ENCODE measurements around the gene FTO. TPM values are rescaled to one million over a fixed set of nuclear protein-coding genes. Genes with fewer than 3 reads are reported as not detected.

Gene FTO
- total and polyA plus RNA-seq, 2 of the 13 experiments (the other 11 are each of a cell fraction or from before 2014, with no cell fraction given) = 41.6 to 55.8 TPM

- TF ChIP-seq NFAT5 (CRISPR knock-in tag; IDR thresholded peaks at IDR 0.05) (no peak), MAFG (CRISPR knock-in tag; IDR thresholded peaks at IDR 0.05) (no peak)
Measured at GRCh38 chr16:53712065-53712464, 8.1 kb downstream of the FTO start (continued).

- in situ Hi-C loops (cut with HindIII; ENCODE audit: extremely low pct_ligation_motif_present, low pct_unique_long_range_greater_than_20kb) = no loop called here
- POLR2A ChIA-PET = interaction anchor here (2.3 kb wide), 1 partner anchor 10 kb away, joined by 6 read pairs; the partner anchor contains the start of genes FTO and RPGRIP1L
- no peak for TF ChIP-seq AGO2 (optimal IDR thresholded peaks at IDR 0.05; ENCODE audit: low read depth, low read length)
- no peak for TF ChIP-seq ZNF737 (CRISPR knock-in tag; IDR thresholded peaks at IDR 0.05; ENCODE audit: borderline replicate concordance)
- no peak for TF ChIP-seq IRF1 (CRISPR knock-in tag; IDR thresholded peaks at IDR 0.05; ENCODE audit: low read depth)
- TF ChIP-seq ATF4 (CRISPR knock-in tag; IDR thresholded peaks at IDR 0.05) = no peak
- no peak for TF ChIP-seq ZNF75D (CRISPR knock-in tag; IDR thresholded peaks at IDR 0.05; ENCODE audit: borderline replicate concordance)
- TF ChIP-seq ZSCAN12 (CRISPR knock-in tag; IDR thresholded peaks at IDR 0.05) = no peak
- TF ChIP-seq BCLAF1 (IDR thresholded peaks at IDR 0.05) = no peak
- no peak for TF ChIP-seq MATR3 (CRISPR knock-in tag; IDR thresholded peaks at IDR 0.05)
- no peak for TF ChIP-seq ZNF17 (CRISPR knock-in tag; IDR thresholded peaks at IDR 0.05)
Measured at GRCh38 chr16:53713403-53714204, 9.6 kb downstream of the FTO start.

More at GRCh38 chr16:53713403-53714204, 9.6 kb downstream of the FTO start:
- no peaks in the 10 kb centered on the region for H3K36me3 ChIP-seq (replicated peaks in 1 of 2; ENCODE audit: control insufficient read depth in 1 of 2, insufficient read depth in 2 of 2, low read length in 2 of 2)
- no peaks in the 10 kb centered on the region for H3K27me3 ChIP-seq (ENCODE audit: control insufficient read depth in 1 of 2, insufficient read depth in 2 of 2, low read length in 2 of 2)
- H3K9ac ChIP-seq (ENCODE audit: insufficient read depth, low read depth, low read length) = no peak overlapping the region
- CTCF ChIA-PET (ENCODE audit: low intra/inter-chr PET ratio, low total read pairs) = no interaction called here
- DNase-seq (ENCODE audit: low spot score) (no peak), ATAC-seq (no peak), FAIRE-seq (no peak)
- no peak overlapping the region for H3K27ac ChIP-seq (ENCODE audit: extremely low read length, insufficient read depth, low read length)
- intact Hi-C loops (cut with micrococcal nuclease; ENCODE audit: unreplicated experiment) = no loop called here
- no peaks in the 10 kb centered on the region for H3K9me3 ChIP-seq (ENCODE audit: low read length)
- H2AFZ ChIP-seq (ENCODE audit: low read length) = no peak overlapping the region
- no peak overlapping the region for H3K4me2 ChIP-seq (ENCODE audit: low read depth, low read length)
- WGBS (ENCODE audit: low lambda C conversion rate) = 77% methylated on average over 3 of the region's 3 CpGs
- H3K79me2 ChIP-seq (ENCODE audit: insufficient read depth, low read length) = peaks cover 43% of the 10 kb centered on the region
- no peaks in the 10 kb centered on the region for H4K20me1 ChIP-seq (ENCODE audit: insufficient read depth, low read length)
- BruUV-seq (replicated peaks) = no TSS peak
- no peak overlapping the region for H3K4me3 ChIP-seq (replicated peaks in 1 of 3; ENCODE audit: insufficient read depth in 1 of 3, low read depth in 2 of 3, low read length in 3 of 3)
- peaks cover 13% of the 10 kb centered on the region; the same call in 1 of the 2 replicates for H3K4me1 ChIP-seq (ENCODE audit: insufficient read depth, low read length)
